HG03378 (cell line): Measurements from ENCODE around the gene SHC2.
"Not testable (repeated sequence)": the region's sequence is repeated elsewhere in the genome, so short reads cannot be mapped to it uniquely, and the experiment has no call there.

Source experiments
- ATAC-seq: cut with Tn5 transposase; IDR thresholded peaks from one replicate; pipeline ENCODE4 v1.9.1; 2021; ENCODE audit warnings: mild to moderate bottlenecking, moderate library complexity; ENCODE audit not compliant: unreplicated experiment

Gene SHC2

GRCh38 chr19:470701-471100 is 9.9 kb upstream of the SHC2 start:
- ATAC-seq = no peak

GRCh38 chr19:469833-470232 is 9.0 kb upstream of the SHC2 start:
- ATAC-seq = no peak

- no peak for ATAC-seq
Observed at GRCh38 chr19:468587-469256, 7.9 kb upstream of the SHC2 start.

- no peak for ATAC-seq
Observed at GRCh38 chr19:467554-467953, 6.7 kb upstream of the SHC2 start.

GRCh38 chr19:465056-465816 is 4.4 kb upstream of the SHC2 start:
- ATAC-seq = no peak

GRCh38 chr19:464208-464545 is 3.3 kb upstream of the SHC2 start:
- no peak for ATAC-seq

- ATAC-seq = no peak
Observed at GRCh38 chr19:463483-464207, 2.8 kb upstream of the SHC2 start.

GRCh38 chr19:461721-462551 is 1.1 kb upstream of the SHC2 start:
- ATAC-seq = no peak

- no peak for ATAC-seq
Observed at GRCh38 chr19:459724-460511, 915 bp downstream of the SHC2 start.

- no peak for ATAC-seq
Observed at GRCh38 chr19:458091-459042, 2.5 kb downstream of the SHC2 start.

GRCh38 chr19:457636-458035 is 3.2 kb downstream of the SHC2 start:
- ATAC-seq = no peak

- no peak for ATAC-seq
Observed at GRCh38 chr19:456547-457110, 4.2 kb downstream of the SHC2 start.

GRCh38 chr19:455851-456546 is 4.8 kb downstream of the SHC2 start:
- ATAC-seq = no peak

- ATAC-seq = no peak
Observed at GRCh38 chr19:455031-455705, 5.7 kb downstream of the SHC2 start.

- ATAC-seq = no peak
Observed at GRCh38 chr19:453606-454005, 7.2 kb downstream of the SHC2 start.

GRCh38 chr19:452829-453228 is 8.0 kb downstream of the SHC2 start:
- ATAC-seq = no peak

GRCh38 chr19:450912-451481 is 9.8 kb downstream of the SHC2 start:
- ATAC-seq = not testable (repeated sequence)
